HEK293 (cell line): Measurements from ENCODE around the gene TLL1.

ENCODE experiments used
- CTCF ChIA-PET: fragments of 350-600 bp; formaldehyde crosslinking; extraction: SDS; loops from one replicate; lab custom pipeline; 2021; ENCODE audit warnings: antibody characterized with exemption; lab: Yijun Ruan, JAX
- POLR2A ChIA-PET: fragments of 300-600 bp; formaldehyde crosslinking; extraction: SDS; loops from one replicate; lab custom pipeline; 2020; ENCODE audit warnings: antibody characterized with exemption, inconsistent platforms; lab: Yijun Ruan, JAX
- H3K27ac ChIP-seq: fragments of 200-500 bp; sonication (Bioruptor generic); 2 replicates; pipeline ENCODE4 v1.5.1; 2014; ENCODE audit warnings: low read depth, low read length, control low read depth, inconsistent platforms; ENCODE audit errors: extremely low read depth
- H3K36me3 ChIP-seq, 2 experiments: fragments of 200-500 bp in 1 of 2; sonication (Bioruptor generic) in 1 of 2; 1 replicate in 1 of 2; 2 replicates in 1 of 2; pipeline ENCODE4 v1.5.1; 2014 to 2017; ENCODE audit warnings: inconsistent platforms in 2 of 2, low read length in 2 of 2; ENCODE audit not compliant: control insufficient read depth in 2 of 2, insufficient read depth in 1 of 2
- H3K4me1 ChIP-seq: fragments of 200-500 bp; sonication (Bioruptor generic); 2 replicates; pipeline ENCODE4 v1.5.1; 2014; ENCODE audit warnings: mild to moderate bottlenecking, low read length, inconsistent platforms; ENCODE audit not compliant: control insufficient read depth, insufficient read depth
- H3K4me3 ChIP-seq: 2 replicates; pipeline ENCODE4 v1.5.1; 2011; ENCODE audit warnings: low read depth, mild to moderate bottlenecking, control low read depth, low read length, moderate library complexity
- H3K9me3 ChIP-seq: fragments of 200-500 bp; sonication (Bioruptor generic); 2 replicates; pipeline ENCODE4 v1.5.1; 2014; ENCODE audit warnings: low read depth, low read length, inconsistent platforms; ENCODE audit not compliant: control insufficient read depth, insufficient read depth
- HOXC10 ChIP-seq: sonication (generic); formaldehyde crosslinking; IDR thresholded peaks from 2 replicates; pipeline ENCODE4 v1.8.1; 2023; ENCODE audit warnings: mild to moderate bottlenecking, missing genetic modification reagents
- PATZ1 ChIP-seq: fragments of 450-650 bp; formaldehyde crosslinking; IDR thresholded peaks from 2 replicates; pipeline ENCODE4 v1.5.1; 2016; ENCODE audit warnings: missing biosample characterization, missing genetic modification characterization
- PRDM1 ChIP-seq: fragments of 450-650 bp; formaldehyde crosslinking; IDR thresholded peaks from 2 replicates; pipeline ENCODE4; 2016; ENCODE audit warnings: missing biosample characterization, missing genetic modification characterization
- PRDM10 ChIP-seq: fragments of 450-650 bp; formaldehyde crosslinking; IDR thresholded peaks from 2 replicates; pipeline ENCODE4 v1.5.1; 2016; ENCODE audit warnings: missing biosample characterization, missing genetic modification characterization
- RBAK ChIP-seq: fragments of 450-650 bp; formaldehyde crosslinking; IDR thresholded peaks from 2 replicates; pipeline ENCODE4 v1.5.1; 2016; ENCODE audit warnings: missing biosample characterization, missing genetic modification characterization
- TCF7L2 ChIP-seq: IDR thresholded peaks from 2 replicates; pipeline ENCODE4 v1.6.1; 2011; ENCODE audit warnings: low read depth, mild to moderate bottlenecking, inconsistent platforms, low read length, moderate library complexity, borderline replicate concordance
- ZBTB44 ChIP-seq: fragments of 450-650 bp; IDR thresholded peaks from 2 replicates; pipeline ENCODE4 v1.5.1; 2018; ENCODE audit warnings: missing biosample characterization, mild to moderate bottlenecking, missing genetic modification characterization
- ZBTB48 ChIP-seq: fragments of 450-650 bp; formaldehyde crosslinking; IDR thresholded peaks from 2 replicates; pipeline ENCODE4 v1.5.1; 2016; ENCODE audit warnings: missing biosample characterization, missing genetic modification characterization
- ZEB2 ChIP-seq: fragments of 450-650 bp; formaldehyde crosslinking; IDR thresholded peaks from 2 replicates; pipeline ENCODE4 v1.5.1; 2016; ENCODE audit warnings: missing biosample characterization, missing genetic modification characterization
- ZNF138 ChIP-seq: fragments of 450-650 bp; formaldehyde crosslinking; IDR thresholded peaks from 2 replicates; pipeline ENCODE4 v1.5.1; 2016; ENCODE audit warnings: missing biosample characterization, missing genetic modification characterization, borderline replicate concordance
- ZNF148 ChIP-seq: fragments of 450-650 bp; formaldehyde crosslinking; IDR thresholded peaks from 2 replicates; pipeline ENCODE4 v1.5.0; 2017; ENCODE audit warnings: missing biosample characterization, missing genetic modification characterization, borderline replicate concordance
- ZNF169 ChIP-seq: fragments of 450-650 bp; formaldehyde crosslinking; IDR thresholded peaks from 2 replicates; pipeline ENCODE4 v1.5.1; 2016; ENCODE audit warnings: missing biosample characterization, missing genetic modification characterization
- ZNF23 ChIP-seq: fragments of 450-650 bp; formaldehyde crosslinking; IDR thresholded peaks from 2 replicates; pipeline ENCODE4 v1.5.1; 2016; ENCODE audit warnings: missing biosample characterization, missing genetic modification characterization, borderline replicate concordance
- ZNF266 ChIP-seq: fragments of 450-650 bp; formaldehyde crosslinking; IDR thresholded peaks from 2 replicates; pipeline ENCODE4 v1.5.1; 2016; ENCODE audit warnings: missing biosample characterization, missing genetic modification characterization, low read depth
- ZNF324 ChIP-seq: fragments of 450-650 bp; formaldehyde crosslinking; IDR thresholded peaks from 2 replicates; pipeline ENCODE4 v1.5.1; 2016; ENCODE audit warnings: missing biosample characterization, missing genetic modification characterization
- ZNF341 ChIP-seq: fragments of 450-650 bp; formaldehyde crosslinking; IDR thresholded peaks from 2 replicates; pipeline ENCODE4; 2016; ENCODE audit warnings: low read depth, missing biosample characterization, missing genetic modification characterization
- ZNF488 ChIP-seq: fragments of 450-650 bp; formaldehyde crosslinking; IDR thresholded peaks from 2 replicates; pipeline ENCODE4 v1.5.1; 2016; ENCODE audit warnings: missing biosample characterization, missing genetic modification characterization
- ZNF510 ChIP-seq: fragments of 450-650 bp; formaldehyde crosslinking; IDR thresholded peaks from 2 replicates; pipeline ENCODE4 v1.5.1; 2018; ENCODE audit warnings: mild to moderate bottlenecking, missing genetic modification characterization, missing biosample characterization; ENCODE audit not compliant: insufficient replicate concordance
- ZNF521 ChIP-seq: fragments of 450-650 bp; formaldehyde crosslinking; IDR thresholded peaks from 2 replicates; pipeline ENCODE4 v1.5.1; 2017; ENCODE audit warnings: missing biosample characterization, mild to moderate bottlenecking, missing genetic modification characterization
- ZNF555 ChIP-seq: fragments of 450-650 bp; formaldehyde crosslinking; conservative IDR thresholded peaks from 2 replicates; pipeline ENCODE4 v1.5.1; 2017; ENCODE audit warnings: missing biosample characterization, mild to moderate bottlenecking, missing genetic modification characterization, inconsistent platforms
- ZNF600 ChIP-seq: fragments of 450-650 bp; formaldehyde crosslinking; IDR thresholded peaks from 2 replicates; pipeline ENCODE4 v1.5.1; 2016; ENCODE audit warnings: missing biosample characterization, missing genetic modification characterization
- ZNF701 ChIP-seq: fragments of 450-650 bp; formaldehyde crosslinking; IDR thresholded peaks from 2 replicates; pipeline ENCODE4 v1.5.1; 2016; ENCODE audit warnings: missing biosample characterization, missing genetic modification characterization
- ZNF768 ChIP-seq: fragments of 450-650 bp; formaldehyde crosslinking; IDR thresholded peaks from 2 replicates; pipeline ENCODE4 v1.5.1; 2018; ENCODE audit warnings: missing biosample characterization, mild to moderate bottlenecking, missing genetic modification characterization
- ZNF791 ChIP-seq: fragments of 450-650 bp; formaldehyde crosslinking; IDR thresholded peaks from 2 replicates; pipeline ENCODE4 v1.5.1; 2016; ENCODE audit warnings: missing biosample characterization, missing genetic modification characterization
- ZSCAN23 ChIP-seq: fragments of 450-650 bp; formaldehyde crosslinking; IDR thresholded peaks from 2 replicates; pipeline ENCODE4 v1.5.1; 2016; ENCODE audit warnings: missing biosample characterization, missing genetic modification characterization
- ZSCAN30 ChIP-seq: fragments of 450-650 bp; IDR thresholded peaks from 2 replicates; pipeline ENCODE4 v1.5.1; 2018; ENCODE audit warnings: missing biosample characterization, mild to moderate bottlenecking, missing genetic modification characterization, moderate library complexity
- ZXDB ChIP-seq: fragments of 450-650 bp; formaldehyde crosslinking; IDR thresholded peaks from 2 replicates; pipeline ENCODE4 v1.5.1; 2016; ENCODE audit warnings: missing biosample characterization, missing genetic modification characterization

The TLL1 gene

GRCh38 chr4:165927366-165927765 lies 54.3 kb downstream of the TLL1 start:
- POLR2A ChIA-PET = no interaction called here
- CTCF ChIA-PET = interaction anchor here (0.8 kb wide), 1 partner anchor 1142 kb away, joined by 3 read pairs; no protein-coding TSS in a partner anchor
- TF ChIP-seq ZNF701 (tag by site-specific recombination) (no peak), ZSCAN23 (tag by site-specific recombination) (no peak), PRDM10 (no peak), ZNF169 (no peak), ZNF768 (no peak), ZNF521 (no peak), ZNF600 (tag by site-specific recombination) (no peak), ZNF266 (tag by site-specific recombination) (no peak), PATZ1 (tag by site-specific recombination) (no peak), ZNF324 (tag by site-specific recombination) (no peak), ZSCAN30 (tag by site-specific recombination) (no peak), ZBTB48 (tag by site-specific recombination) (no peak), ZNF555 (no peak), ZNF488 (no peak)

GRCh38 chr4:165927815-165928214 lies 54.8 kb downstream of the TLL1 start:
- Histone ChIP-seq H3K36me3 (no peaks in the 10 kb centered on the region), H3K4me1 (no peaks in the 10 kb centered on the region), H3K4me3 (no peak overlapping the region), H3K27ac (no peak overlapping the region), H3K9me3 (no peaks in the 10 kb centered on the region)
- ChIA-PET CTCF (interaction anchor here (0.8 kb wide), 1 partner anchor 1143 kb away, joined by 3 read pairs; no protein-coding TSS in a partner anchor), POLR2A (no interaction called here)
- TF ChIP-seq ZNF138 (tag by site-specific recombination) (no peak), ZNF23 (tag by site-specific recombination) (no peak), ZXDB (tag by site-specific recombination) (no peak), HOXC10 (no peak), RBAK (tag by site-specific recombination) (no peak), ZBTB44 (tag by site-specific recombination) (no peak), ZSCAN23 (tag by site-specific recombination) (no peak), ZNF791 (tag by site-specific recombination) (no peak), ZNF341 (tag by site-specific recombination) (no peak), ZNF148 (tag by site-specific recombination) (no peak), ZNF510 (tag by site-specific recombination) (no peak), PRDM1 (tag by site-specific recombination) (no peak), ZEB2 (tag by site-specific recombination) (no peak), TCF7L2 (no peak)

More at GRCh38 chr4:165927366-165927765, 54.3 kb downstream of the TLL1 start:
- no peak overlapping the region for H3K4me3 ChIP-seq
- H3K27ac ChIP-seq = no peak overlapping the region
- no peaks in the 10 kb centered on the region for H3K9me3 ChIP-seq
- no peaks in the 10 kb centered on the region for H3K36me3 ChIP-seq
- H3K4me1 ChIP-seq = no peaks in the 10 kb centered on the region
